VCaP (cell line): ENCODE measurements around the gene EEF1AKMT2.
"Not testable (repeated sequence)": the region's sequence is repeated elsewhere in the genome, so short reads cannot be mapped to it uniquely, and the experiment has no call there.

Experiments used
- H3K27ac ChIP-seq: fragments of 450-650 bp; 2 replicates; pipeline ENCODE4 v1.5.1; 2017
- CTCF ChIP-seq: fragments of 450-650 bp; conservative IDR thresholded peaks from 2 replicates; pipeline ENCODE4 v1.5.1; 2017; ENCODE audit warnings: mild to moderate bottlenecking, moderate library complexity

Gene EEF1AKMT2

DNA sequence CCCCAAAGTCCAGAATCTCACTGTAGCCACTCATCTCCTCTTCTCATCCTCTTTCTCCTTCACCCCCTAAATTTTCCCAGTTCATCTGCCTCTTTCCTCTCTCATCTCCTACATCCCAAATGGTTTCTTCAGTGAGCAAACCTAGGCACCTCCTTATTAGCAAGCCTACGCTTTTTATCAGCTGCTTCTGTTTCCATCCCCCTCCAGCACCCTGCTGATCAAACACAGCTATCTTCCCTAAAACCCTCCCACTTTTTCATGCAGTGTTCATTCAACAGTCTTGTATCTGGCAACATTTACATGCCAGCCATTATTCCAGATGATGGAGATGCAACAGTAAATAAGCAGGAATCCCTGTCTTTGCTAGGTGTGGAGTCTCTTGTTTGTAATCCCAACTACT lies 6.7 kb upstream of the EEF1AKMT2 start:
- TF ChIP-seq CTCF = no peak
- H3K27ac ChIP-seq = no peak overlapping the region

DNA sequence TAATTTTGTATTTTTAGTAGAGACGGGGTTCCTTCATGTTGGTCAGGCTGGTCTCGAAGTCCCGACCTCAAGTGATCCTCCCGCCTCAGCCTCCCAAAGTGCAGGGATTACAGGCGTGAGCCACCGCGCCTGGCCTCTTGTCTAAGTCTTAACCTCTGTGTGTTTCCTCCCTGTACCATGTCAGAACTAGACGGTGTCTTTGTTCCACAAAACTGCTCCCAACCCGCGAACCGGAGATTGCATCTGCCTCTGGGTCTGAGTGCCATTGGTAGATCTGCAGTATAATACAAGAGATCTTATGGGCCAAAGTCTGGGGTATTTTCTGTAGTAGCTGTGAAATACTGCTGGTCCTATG lies 1.3 kb upstream of the EEF1AKMT2 start:
- H3K27ac ChIP-seq = peak overlapping the region; percentile 83; the same call in 1 of the 2 replicates
- no peak for TF ChIP-seq CTCF

GRCh38 chr10:124782900-124783299 lies 8.8 kb downstream of the EEF1AKMT2 start:
- H3K27ac ChIP-seq = not testable (repeated sequence)

GRCh38 chr10:124768791-124769190 lies 22.9 kb downstream of the EEF1AKMT2 start:
- TF ChIP-seq CTCF = no peak

GRCh38 chr10:124765256-124765655 lies 26.4 kb downstream of the EEF1AKMT2 start:
- no peak overlapping the region for H3K27ac ChIP-seq

More at GRCh38 chr10:124768791-124769190, 22.9 kb downstream of the EEF1AKMT2 start:
- H3K27ac ChIP-seq = no peak overlapping the region

GRCh38 chr10:124763267-124763666 lies 28.4 kb downstream of the EEF1AKMT2 start:
- no peak overlapping the region for H3K27ac ChIP-seq
- no peak for TF ChIP-seq CTCF

More at GRCh38 chr10:124765256-124765655, 26.4 kb downstream of the EEF1AKMT2 start:
- TF ChIP-seq CTCF = no peak

- TF ChIP-seq CTCF = no peak
- no peak overlapping the region for H3K27ac ChIP-seq
Observed at GRCh38 chr10:124762281-124762680, 29.4 kb downstream of the EEF1AKMT2 start.

- no peak overlapping the region for H3K27ac ChIP-seq
- no peak for TF ChIP-seq CTCF
Observed at GRCh38 chr10:124756156-124756903, 35.4 kb downstream of the EEF1AKMT2 start.
